Measurements from ENCODE around the gene NCAM2.

The NCAM2 gene

GRCh38 chr21:21057349-21058062 lies 59.3 kb downstream of the NCAM2 start:
- DNase-seq (ENCODE audit: low read depth in 1 of 2, low spot score in 1 of 2) = no peak
- Histone ChIP-seq H3K27ac (replicated peaks) (no peak overlapping the region), H3K4me3 (replicated peaks; ENCODE audit: insufficient read depth, low read length) (no peak overlapping the region), H3K27me3 (ENCODE audit: insufficient read depth, poor library complexity, severe bottlenecking) (no peaks in the 10 kb centered on the region)
- no peak for TF ChIP-seq CTCF (IDR thresholded peaks at IDR 0.05; ENCODE audit: insufficient read depth, low read length)
- no peak for TF ChIP-seq POLR2AphosphoS5 (IDR thresholded peaks at IDR 0.05; ENCODE audit: low read depth)
- no peak for TF ChIP-seq REST (IDR thresholded peaks at IDR 0.05; ENCODE audit: insufficient replicate concordance, low read depth)
- TF ChIP-seq SPI1 (IDR thresholded peaks at IDR 0.05; ENCODE audit: borderline replicate concordance, low read depth) = no peak
- no peak for TF ChIP-seq GABPA (IDR thresholded peaks at IDR 0.05; ENCODE audit: low read depth)

- Histone ChIP-seq H3K4me3 (replicated peaks; ENCODE audit: insufficient read depth, low read length) (no peak overlapping the region), H3K27ac (replicated peaks) (no peak overlapping the region), H3K27me3 (ENCODE audit: insufficient read depth, poor library complexity, severe bottlenecking) (no peaks in the 10 kb centered on the region)
- no peak for TF ChIP-seq POLR2AphosphoS5 (IDR thresholded peaks at IDR 0.05; ENCODE audit: low read depth)
- TF ChIP-seq CTCF (IDR thresholded peaks at IDR 0.05; ENCODE audit: insufficient read depth, low read length) = no peak
- TF ChIP-seq GABPA (IDR thresholded peaks at IDR 0.05; ENCODE audit: low read depth) = no peak
- TF ChIP-seq SPI1 (IDR thresholded peaks at IDR 0.05; ENCODE audit: borderline replicate concordance, low read depth) = no peak
- TF ChIP-seq REST (IDR thresholded peaks at IDR 0.05; ENCODE audit: insufficient replicate concordance, low read depth) = no peak
- DNase-seq (ENCODE audit: low read depth in 1 of 2, low spot score in 1 of 2) = no peak
Measured at GRCh38 chr21:21063828-21064227, 65.6 kb downstream of the NCAM2 start.

GRCh38 chr21:21064353-21064752 lies 66.1 kb downstream of the NCAM2 start:
- TF ChIP-seq SPI1 (IDR thresholded peaks at IDR 0.05; ENCODE audit: borderline replicate concordance, low read depth) = no peak
- TF ChIP-seq CTCF (IDR thresholded peaks at IDR 0.05; ENCODE audit: insufficient read depth, low read length) = no peak
- TF ChIP-seq REST (IDR thresholded peaks at IDR 0.05; ENCODE audit: insufficient replicate concordance, low read depth) = no peak
- TF ChIP-seq POLR2AphosphoS5 (IDR thresholded peaks at IDR 0.05; ENCODE audit: low read depth) = no peak
- no peak for TF ChIP-seq GABPA (IDR thresholded peaks at IDR 0.05; ENCODE audit: low read depth)
- Histone ChIP-seq H3K27me3 (ENCODE audit: insufficient read depth, poor library complexity, severe bottlenecking) (no peaks in the 10 kb centered on the region), H3K4me3 (replicated peaks; ENCODE audit: insufficient read depth, low read length) (no peak overlapping the region), H3K27ac (replicated peaks) (no peak overlapping the region)
- DNase-seq (ENCODE audit: low read depth in 1 of 2, low spot score in 1 of 2) = no peak

All from HL-60 (cell line).